ENCODE measurements around the gene RNF17.

DNA sequence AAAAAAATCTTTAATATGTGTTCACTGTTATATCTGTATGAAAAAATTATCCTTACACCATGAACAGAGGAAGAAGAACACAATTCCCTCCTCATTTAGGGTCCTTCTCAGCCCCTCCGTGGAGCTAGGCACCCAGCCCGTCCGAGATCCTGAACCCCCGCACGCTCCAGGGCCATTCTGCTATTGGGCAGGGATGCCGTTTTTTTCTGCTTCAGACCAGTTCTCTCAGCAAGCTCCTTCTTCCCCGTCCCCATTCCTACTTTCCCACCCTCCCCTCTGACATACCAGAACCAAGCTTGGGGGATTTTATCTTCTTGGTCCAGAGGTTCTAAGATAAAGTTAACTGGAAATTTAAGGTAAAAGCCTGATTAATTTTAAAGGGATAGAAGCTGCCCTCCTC is 47.5 kb upstream of the RNF17 start:
- TF ChIP-seq YY1 (IDR thresholded peaks at IDR 0.05; ENCODE audit: insufficient read depth, insufficient read length) (no peak), ZNF274 (IDR thresholded peaks at IDR 0.05; ENCODE audit: low read depth, low read length) (no peak), SUZ12 (IDR thresholded peaks at IDR 0.05; ENCODE audit: extremely low read depth, insufficient read depth, insufficient read length) (no peak)
